ENCODE data around the gene GRIK4. TPM values are rescaled to one million over a fixed set of nuclear protein-coding genes. Genes with fewer than 3 reads are reported as not detected.

The GRIK4 gene
- polyA plus RNA-seq, 1 of the 3 experiments (the other 2 are of a cell fraction), result 0.03 TPM

DNA sequence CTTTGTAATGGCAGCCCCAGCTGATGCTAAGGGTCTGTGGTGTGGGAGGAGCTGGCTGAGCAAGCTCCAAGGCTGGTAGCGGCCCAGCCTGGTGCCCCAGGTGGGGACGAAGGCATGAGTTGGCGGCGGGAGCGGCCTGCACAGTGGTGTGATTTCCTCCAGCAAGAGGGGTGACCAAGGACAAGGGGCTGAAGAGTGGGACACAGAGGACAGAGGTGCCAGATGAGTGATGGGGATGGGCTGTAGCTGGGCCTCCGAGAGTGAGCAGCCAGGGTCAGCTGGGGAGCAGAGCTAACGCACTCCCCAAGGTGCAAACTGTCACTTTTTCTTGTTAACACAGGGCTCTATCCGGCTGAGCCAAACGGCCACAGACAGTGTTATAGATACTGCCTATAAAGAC is 283.2 kb downstream of the GRIK4 start:
- no peak overlapping the region for H3K4me2 ChIP-seq
- CTCF ChIA-PET, result interaction anchor here (2.0 kb wide), 1 partner anchor 283 kb away, joined by 11 read pairs; the partner anchor contains the start of gene GRIK4

DNA sequence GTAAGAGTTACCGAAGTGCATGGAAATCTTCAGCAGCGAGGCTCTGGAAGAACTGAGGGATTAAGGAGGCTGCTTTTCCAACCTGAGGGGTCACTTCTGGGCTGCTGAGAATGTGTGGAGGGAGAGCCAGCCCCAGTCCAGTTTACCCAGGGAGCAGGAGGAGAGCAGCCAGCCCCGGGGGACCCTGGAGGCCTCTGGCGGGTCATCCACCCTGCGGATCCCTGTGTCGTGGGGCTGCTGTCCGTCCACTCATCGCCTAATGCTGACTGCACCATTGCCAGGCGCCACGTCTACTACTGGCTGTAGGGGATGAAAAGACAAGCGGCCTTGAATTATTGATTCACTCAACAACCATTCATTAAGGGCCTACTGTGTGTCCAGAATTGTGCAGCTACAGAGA is 283.6 kb downstream of the GRIK4 start:
- Histone ChIP-seq H3F3A (replicated peaks; ENCODE audit: insufficient read depth) (no peaks in the 10 kb centered on the region), H3K79me2 (ENCODE audit: insufficient read depth) (no peaks in the 10 kb centered on the region), H3K27me3 (ENCODE audit: insufficient read depth) (no peaks in the 10 kb centered on the region), H3K9ac (no peak overlapping the region), H3K4me3 (ENCODE audit: low read depth in 2 of 2, low read length in 1 of 2) (no peak overlapping the region), H4K20me1 (ENCODE audit: insufficient read depth) (no peaks in the 10 kb centered on the region), H3K27ac (ENCODE audit: low read depth in 2 of 2, low read length in 1 of 2) (no peak overlapping the region), H3K9me3 (no peaks in the 10 kb centered on the region), H3K4me1 (ENCODE audit: control insufficient read depth in 1 of 2, insufficient read depth in 2 of 2, low read depth in 1 of 2, low read length in 1 of 2) (peaks cover 0 to 5% of the 10 kb centered on the region in 2 experiments; a peak in 1 of 4 replicates), H3K4me2 (no peak overlapping the region), H3K9me2 (no peaks in the 10 kb centered on the region), H2AFZ (ENCODE audit: low read depth) (no peak overlapping the region), H3K36me3 (replicated peaks in 1 of 2; ENCODE audit: control insufficient read depth in 1 of 2, insufficient read depth in 2 of 2, low read length in 1 of 2) (no peaks in the 10 kb centered on the region)
- no peak for DNase-seq
- no peak for TF ChIP-seq FOSL2 (IDR thresholded peaks at IDR 0.05; ENCODE audit: borderline replicate concordance, low read depth)
- TF ChIP-seq FOXJ3 (CRISPR knock-in tag; IDR thresholded peaks at IDR 0.05), result no peak
- no peak for TF ChIP-seq NRF1 (IDR thresholded peaks at IDR 0.05; ENCODE audit: low read depth, low read length)
- TF ChIP-seq, protein P1, sequence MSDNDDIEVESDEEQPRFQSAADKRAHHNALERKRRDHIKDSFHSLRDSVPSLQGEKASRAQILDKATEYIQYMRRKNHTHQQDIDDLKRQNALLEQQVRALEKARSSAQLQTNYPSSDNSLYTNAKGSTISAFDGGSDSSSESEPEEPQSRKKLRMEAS (IDR thresholded peaks at IDR 0.05; ENCODE audit: low read depth), result no peak
- no peak for TF ChIP-seq YY1 (IDR thresholded peaks at IDR 0.05; ENCODE audit: low read depth)
- no peak for TF ChIP-seq EZH2phosphoT487 (IDR thresholded peaks at IDR 0.05; ENCODE audit: borderline replicate concordance, low read depth)
- TF ChIP-seq, protein P2, sequence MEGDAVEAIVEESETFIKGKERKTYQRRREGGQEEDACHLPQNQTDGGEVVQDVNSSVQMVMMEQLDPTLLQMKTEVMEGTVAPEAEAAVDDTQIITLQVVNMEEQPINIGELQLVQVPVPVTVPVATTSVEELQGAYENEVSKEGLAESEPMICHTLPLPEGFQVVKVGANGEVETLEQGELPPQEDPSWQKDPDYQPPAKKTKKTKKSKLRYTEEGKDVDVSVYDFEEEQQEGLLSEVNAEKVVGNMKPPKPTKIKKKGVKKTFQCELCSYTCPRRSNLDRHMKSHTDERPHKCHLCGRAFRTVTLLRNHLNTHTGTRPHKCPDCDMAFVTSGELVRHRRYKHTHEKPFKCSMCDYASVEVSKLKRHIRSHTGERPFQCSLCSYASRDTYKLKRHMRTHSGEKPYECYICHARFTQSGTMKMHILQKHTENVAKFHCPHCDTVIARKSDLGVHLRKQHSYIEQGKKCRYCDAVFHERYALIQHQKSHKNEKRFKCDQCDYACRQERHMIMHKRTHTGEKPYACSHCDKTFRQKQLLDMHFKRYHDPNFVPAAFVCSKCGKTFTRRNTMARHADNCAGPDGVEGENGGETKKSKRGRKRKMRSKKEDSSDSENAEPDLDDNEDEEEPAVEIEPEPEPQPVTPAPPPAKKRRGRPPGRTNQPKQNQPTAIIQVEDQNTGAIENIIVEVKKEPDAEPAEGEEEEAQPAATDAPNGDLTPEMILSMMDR (IDR thresholded peaks at IDR 0.05), result no peak
- TF ChIP-seq GABPA (IDR thresholded peaks at IDR 0.05; ENCODE audit: low read depth), result no peak
- no peak for TF ChIP-seq NFIC (IDR thresholded peaks at IDR 0.05; ENCODE audit: borderline replicate concordance)
- no peak for TF ChIP-seq TCF12 (IDR thresholded peaks at IDR 0.05)
- TF ChIP-seq POLR2AphosphoS5 (IDR thresholded peaks at IDR 0.05; ENCODE audit: low read depth, low read length), result no peak
- TF ChIP-seq MEF2A (IDR thresholded peaks at IDR 0.05; ENCODE audit: borderline replicate concordance, low read depth), result no peak
- POLR2A ChIA-PET, result no interaction called here
- CTCF ChIA-PET, result interaction anchor here (2.0 kb wide), 1 partner anchor 283 kb away, joined by 11 read pairs; the partner anchor contains the start of gene GRIK4
- whole genome bisulfite sequencing (ENCODE audit: low lambda C conversion rate), result 57% methylated on average over 9 of the region's 11 CpGs

More for the DNA sequence above, 283.2 kb downstream of the GRIK4 start:
- Histone ChIP-seq H3F3A (replicated peaks; ENCODE audit: insufficient read depth) (no peaks in the 10 kb centered on the region), H2AFZ (ENCODE audit: low read depth) (no peak overlapping the region), H3K79me2 (ENCODE audit: insufficient read depth) (no peaks in the 10 kb centered on the region), H3K9me2 (no peaks in the 10 kb centered on the region), H3K36me3 (replicated peaks in 1 of 2; ENCODE audit: control insufficient read depth in 1 of 2, insufficient read depth in 2 of 2, low read length in 1 of 2) (no peaks in the 10 kb centered on the region), H3K9ac (no peak overlapping the region), H3K27me3 (ENCODE audit: insufficient read depth) (no peaks in the 10 kb centered on the region), H3K4me3 (ENCODE audit: low read depth in 2 of 2, low read length in 1 of 2) (no peak overlapping the region), H4K20me1 (ENCODE audit: insufficient read depth) (no peaks in the 10 kb centered on the region), H3K27ac (ENCODE audit: low read depth in 2 of 2, low read length in 1 of 2) (no peak overlapping the region), H3K9me3 (no peaks in the 10 kb centered on the region), H3K4me1 (ENCODE audit: control insufficient read depth in 1 of 2, insufficient read depth in 2 of 2, low read depth in 1 of 2, low read length in 1 of 2) (peaks cover 0 to 5% of the 10 kb centered on the region in 2 experiments; a peak in 1 of 4 replicates)
- 76% methylated on average over 9 of the region's 9 CpGs for WGBS (ENCODE audit: low lambda C conversion rate)
- no peak for DNase-seq
- POLR2A ChIA-PET, result no interaction called here
- TF ChIP-seq FOSL2 (IDR thresholded peaks at IDR 0.05; ENCODE audit: borderline replicate concordance, low read depth) (no peak), POLR2AphosphoS5 (IDR thresholded peaks at IDR 0.05; ENCODE audit: low read depth, low read length) (no peak), NRF1 (IDR thresholded peaks at IDR 0.05; ENCODE audit: low read depth, low read length) (no peak), CHD2 (IDR thresholded peaks at IDR 0.05; ENCODE audit: low read length, partially characterized antibody) (no peak), TCF12 (IDR thresholded peaks at IDR 0.05) (no peak), TEAD4 (IDR thresholded peaks at IDR 0.05; ENCODE audit: borderline replicate concordance, insufficient read depth) (no peak), SIN3A (IDR thresholded peaks at IDR 0.05; ENCODE audit: borderline replicate concordance, low read depth, low read length) (no peak), GATA2 (CRISPR knock-in tag; IDR thresholded peaks at IDR 0.05) (no peak), FOXM1 (IDR thresholded peaks at IDR 0.05; ENCODE audit: low read depth) (no peak), EZH2phosphoT487 (IDR thresholded peaks at IDR 0.05; ENCODE audit: borderline replicate concordance, low read depth) (no peak), GABPA (IDR thresholded peaks at IDR 0.05; ENCODE audit: low read depth) (no peak), NFIC (IDR thresholded peaks at IDR 0.05; ENCODE audit: borderline replicate concordance) (no peak), YY1 (IDR thresholded peaks at IDR 0.05; ENCODE audit: low read depth) (no peak), EP300 (IDR thresholded peaks at IDR 0.05; ENCODE audit: borderline replicate concordance in 1 of 2, low read depth in 1 of 2, low read length in 1 of 2) (no peak), FOXJ3 (CRISPR knock-in tag; IDR thresholded peaks at IDR 0.05) (no peak)
- TF ChIP-seq, protein P3, sequence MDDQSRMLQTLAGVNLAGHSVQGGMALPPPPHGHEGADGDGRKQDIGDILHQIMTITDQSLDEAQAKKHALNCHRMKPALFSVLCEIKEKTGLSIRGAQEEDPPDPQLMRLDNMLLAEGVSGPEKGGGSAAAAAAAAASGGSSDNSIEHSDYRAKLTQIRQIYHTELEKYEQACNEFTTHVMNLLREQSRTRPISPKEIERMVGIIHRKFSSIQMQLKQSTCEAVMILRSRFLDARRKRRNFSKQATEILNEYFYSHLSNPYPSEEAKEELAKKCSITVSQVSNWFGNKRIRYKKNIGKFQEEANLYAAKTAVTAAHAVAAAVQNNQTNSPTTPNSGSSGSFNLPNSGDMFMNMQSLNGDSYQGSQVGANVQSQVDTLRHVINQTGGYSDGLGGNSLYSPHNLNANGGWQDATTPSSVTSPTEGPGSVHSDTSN (IDR thresholded peaks at IDR 0.05), result no peak
- TF ChIP-seq, protein P4, sequence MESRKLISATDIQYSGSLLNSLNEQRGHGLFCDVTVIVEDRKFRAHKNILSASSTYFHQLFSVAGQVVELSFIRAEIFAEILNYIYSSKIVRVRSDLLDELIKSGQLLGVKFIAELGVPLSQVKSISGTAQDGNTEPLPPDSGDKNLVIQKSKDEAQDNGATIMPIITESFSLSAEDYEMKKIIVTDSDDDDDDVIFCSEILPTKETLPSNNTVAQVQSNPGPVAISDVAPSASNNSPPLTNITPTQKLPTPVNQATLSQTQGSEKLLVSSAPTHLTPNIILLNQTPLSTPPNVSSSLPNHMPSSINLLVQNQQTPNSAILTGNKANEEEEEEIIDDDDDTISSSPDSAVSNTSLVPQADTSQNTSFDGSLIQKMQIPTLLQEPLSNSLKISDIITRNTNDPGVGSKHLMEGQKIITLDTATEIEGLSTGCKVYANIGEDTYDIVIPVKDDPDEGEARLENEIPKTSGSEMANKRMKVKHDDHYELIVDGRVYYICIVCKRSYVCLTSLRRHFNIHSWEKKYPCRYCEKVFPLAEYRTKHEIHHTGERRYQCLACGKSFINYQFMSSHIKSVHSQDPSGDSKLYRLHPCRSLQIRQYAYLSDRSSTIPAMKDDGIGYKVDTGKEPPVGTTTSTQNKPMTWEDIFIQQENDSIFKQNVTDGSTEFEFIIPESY (IDR thresholded peaks at IDR 0.05; ENCODE audit: borderline replicate concordance, low read depth), result no peak
- TF ChIP-seq, protein P5, sequence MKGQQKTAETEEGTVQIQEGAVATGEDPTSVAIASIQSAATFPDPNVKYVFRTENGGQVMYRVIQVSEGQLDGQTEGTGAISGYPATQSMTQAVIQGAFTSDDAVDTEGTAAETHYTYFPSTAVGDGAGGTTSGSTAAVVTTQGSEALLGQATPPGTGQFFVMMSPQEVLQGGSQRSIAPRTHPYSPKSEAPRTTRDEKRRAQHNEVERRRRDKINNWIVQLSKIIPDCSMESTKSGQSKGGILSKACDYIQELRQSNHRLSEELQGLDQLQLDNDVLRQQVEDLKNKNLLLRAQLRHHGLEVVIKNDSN (IDR thresholded peaks at IDR 0.05; ENCODE audit: borderline replicate concordance, low read depth), result no peak

Measured in SK-N-SH (cell line).